Adipocyte (in vitro differentiated cells): Measurements from ENCODE around the gene GNAT1.

ENCODE experiments used
- DNase-seq: peaks from one replicate; pipeline ENCODE4 v3.0.0-alpha.2; 2015; ENCODE audit warnings: low read depth
- H3K27me3 ChIP-seq: replicated peaks from 2 replicates; pipeline ENCODE4 v1.7.0; 2013; ENCODE audit warnings: mild to moderate bottlenecking, low read length, moderate library complexity; ENCODE audit not compliant: control insufficient read depth, insufficient read depth
- H3K36me3 ChIP-seq: 2 replicates; pipeline ENCODE4 v1.7.0; 2013; ENCODE audit warnings: low read length, mild to moderate bottlenecking, moderate library complexity; ENCODE audit not compliant: control insufficient read depth, insufficient read depth, severe bottlenecking
- H3K4me1 ChIP-seq: 2 replicates; pipeline ENCODE4 v1.7.0; 2013; ENCODE audit warnings: mild to moderate bottlenecking, low read length, moderate library complexity; ENCODE audit not compliant: control insufficient read depth, insufficient read depth
- H3K4me3 ChIP-seq: 2 replicates; pipeline ENCODE4 v1.7.0; 2013; ENCODE audit warnings: mild to moderate bottlenecking, low read length, moderate library complexity
- H3K9ac ChIP-seq: 2 replicates; pipeline ENCODE4 v1.7.0; 2013; ENCODE audit warnings: mild to moderate bottlenecking, low read length, moderate library complexity
- H3K9me3 ChIP-seq: 2 replicates; pipeline ENCODE4 v1.7.0; 2013; ENCODE audit warnings: mild to moderate bottlenecking, low read length, moderate library complexity; ENCODE audit not compliant: control insufficient read depth

Gene GNAT1

DNA sequence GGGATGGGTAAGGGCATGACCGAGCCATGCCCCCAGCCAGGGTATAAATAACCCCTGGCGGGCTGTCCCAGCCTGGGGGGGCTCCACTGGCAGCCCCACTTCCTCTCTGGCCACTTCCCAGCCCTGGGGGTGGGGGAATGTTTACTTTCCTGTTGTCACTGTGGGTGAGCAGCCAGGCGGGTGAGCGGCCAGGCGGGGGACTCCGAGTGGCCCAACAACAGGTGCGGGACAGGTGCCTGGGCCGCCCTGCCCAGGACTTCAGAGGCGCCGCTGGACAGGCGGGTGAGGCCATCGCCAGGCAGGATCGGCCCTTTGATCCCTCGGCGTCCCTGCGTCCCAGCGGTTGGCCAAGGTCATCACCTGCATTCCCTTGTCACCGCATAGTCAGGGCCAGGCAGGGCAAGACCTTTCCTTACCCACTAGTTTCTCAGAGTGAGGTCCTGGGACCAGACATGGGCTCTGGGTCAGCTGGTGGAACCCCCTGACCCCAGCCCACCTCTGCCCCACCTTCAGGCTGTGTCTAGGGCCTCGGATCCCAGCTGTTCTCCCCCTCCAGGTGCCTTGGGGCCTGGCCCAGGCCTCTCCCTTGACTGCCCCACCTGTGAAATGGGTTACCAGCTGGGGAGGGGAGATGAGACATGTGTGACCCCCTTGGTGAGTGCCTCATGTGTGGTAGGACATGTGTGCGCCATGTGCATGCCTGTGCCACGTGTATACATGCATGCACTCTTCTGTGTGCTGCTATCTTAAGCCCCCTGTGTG is 19.7 kb upstream of the GNAT1 start:
- no peak for DNase-seq

GRCh38 chr3:50172626-50173220 is 18.7 kb upstream of the GNAT1 start:
- H3K9me3 ChIP-seq, result no peaks in the 10 kb centered on the region
- H3K4me3 ChIP-seq, result no peak overlapping the region
- DNase-seq, result no peak
- no peak overlapping the region for H3K9ac ChIP-seq
- no peaks in the 10 kb centered on the region for H3K36me3 ChIP-seq
- H3K27me3 ChIP-seq, result peaks cover 12% of the 10 kb centered on the region
- H3K4me1 ChIP-seq, result no peaks in the 10 kb centered on the region

More for the DNA sequence above, 19.7 kb upstream of the GNAT1 start:
- Histone ChIP-seq H3K4me1 (peaks cover 4% of the 10 kb centered on the region), H3K9me3 (no peaks in the 10 kb centered on the region), H3K36me3 (no peaks in the 10 kb centered on the region), H3K4me3 (no peak overlapping the region), H3K9ac (no peak overlapping the region), H3K27me3 (peaks cover 12% of the 10 kb centered on the region)

- no peaks in the 10 kb centered on the region for H3K9me3 ChIP-seq
- no peak for DNase-seq
- no peak overlapping the region for H3K4me3 ChIP-seq
- no peak overlapping the region for H3K9ac ChIP-seq
- no peaks in the 10 kb centered on the region for H3K36me3 ChIP-seq
- peaks cover 12% of the 10 kb centered on the region for H3K27me3 ChIP-seq
- H3K4me1 ChIP-seq, result no peaks in the 10 kb centered on the region
Measured at GRCh38 chr3:50173685-50174516, 17.5 kb upstream of the GNAT1 start.

- H3K4me1 ChIP-seq, result no peaks in the 10 kb centered on the region
- no peak for DNase-seq
- H3K4me3 ChIP-seq, result no peak overlapping the region
- H3K9me3 ChIP-seq, result no peaks in the 10 kb centered on the region
- no peak overlapping the region for H3K9ac ChIP-seq
- H3K27me3 ChIP-seq, result peaks cover 12% of the 10 kb centered on the region
- H3K36me3 ChIP-seq, result no peaks in the 10 kb centered on the region
Measured at GRCh38 chr3:50174517-50174895, 16.9 kb upstream of the GNAT1 start.

DNA sequence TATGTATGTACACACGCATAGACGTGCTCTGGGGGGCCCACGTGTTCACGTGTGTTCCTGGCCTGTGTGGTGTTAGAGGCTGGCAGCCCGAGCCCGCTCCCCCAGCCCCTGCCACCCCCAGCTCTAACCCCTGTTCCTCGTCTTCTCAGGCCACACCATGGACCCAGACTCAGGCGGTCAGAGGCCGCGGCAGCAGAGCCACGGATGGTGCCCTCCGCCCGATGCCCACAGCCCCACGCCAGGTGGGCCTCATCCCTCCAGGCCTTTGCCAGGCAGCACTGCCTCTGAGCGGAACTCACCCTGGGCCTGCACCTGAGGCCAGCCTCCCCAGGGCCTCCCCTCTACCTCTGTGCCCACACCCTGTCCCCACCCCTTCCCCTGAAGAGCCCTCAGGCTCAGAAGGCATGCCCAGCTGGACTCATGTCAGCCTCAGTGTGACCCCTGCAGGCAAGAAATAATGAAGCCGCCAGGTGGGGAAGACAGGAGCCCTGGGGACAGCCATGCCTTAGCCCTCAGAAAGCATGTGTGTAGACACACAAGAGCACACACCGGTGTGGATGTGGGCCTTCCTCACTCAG is 16.4 kb upstream of the GNAT1 start:
- Histone ChIP-seq H3K27me3 (peaks cover 12% of the 10 kb centered on the region), H3K4me3 (no peak overlapping the region), H3K9ac (no peak overlapping the region), H3K9me3 (no peaks in the 10 kb centered on the region), H3K4me1 (no peaks in the 10 kb centered on the region), H3K36me3 (no peaks in the 10 kb centered on the region)
- no peak for DNase-seq

- DNase-seq, result no peak
- no peak overlapping the region for H3K9ac ChIP-seq
- no peaks in the 10 kb centered on the region for H3K4me1 ChIP-seq
- H3K9me3 ChIP-seq, result no peaks in the 10 kb centered on the region
- H3K27me3 ChIP-seq, result peaks cover 18% of the 10 kb centered on the region
- H3K4me3 ChIP-seq, result no peak overlapping the region
- no peaks in the 10 kb centered on the region for H3K36me3 ChIP-seq
Measured at GRCh38 chr3:50177346-50177745, 14.1 kb upstream of the GNAT1 start.

GRCh38 chr3:50179710-50180109 is 11.7 kb upstream of the GNAT1 start:
- H3K9ac ChIP-seq, result no peak overlapping the region
- no peaks in the 10 kb centered on the region for H3K36me3 ChIP-seq
- DNase-seq, result no peak
- peaks cover 23% of the 10 kb centered on the region for H3K27me3 ChIP-seq
- H3K9me3 ChIP-seq, result no peaks in the 10 kb centered on the region
- H3K4me3 ChIP-seq, result no peak overlapping the region
- H3K4me1 ChIP-seq, result no peaks in the 10 kb centered on the region

GRCh38 chr3:50181985-50182384 is 9.4 kb upstream of the GNAT1 start:
- Histone ChIP-seq H3K4me1 (no peaks in the 10 kb centered on the region), H3K36me3 (no peaks in the 10 kb centered on the region), H3K9me3 (no peaks in the 10 kb centered on the region), H3K9ac (no peak overlapping the region), H3K4me3 (no peak overlapping the region), H3K27me3 (peaks cover 27% of the 10 kb centered on the region)
- no peak for DNase-seq

- Histone ChIP-seq H3K27me3 (peaks cover 27% of the 10 kb centered on the region), H3K4me3 (no peak overlapping the region), H3K9me3 (no peaks in the 10 kb centered on the region), H3K4me1 (no peaks in the 10 kb centered on the region), H3K36me3 (no peaks in the 10 kb centered on the region), H3K9ac (no peak overlapping the region)
- DNase-seq, result no peak
Measured at GRCh38 chr3:50182533-50183099, 8.8 kb upstream of the GNAT1 start.

GRCh38 chr3:50183755-50184154 is 7.7 kb upstream of the GNAT1 start:
- no peak for DNase-seq
- Histone ChIP-seq H3K36me3 (no peaks in the 10 kb centered on the region), H3K9ac (no peak overlapping the region), H3K27me3 (peaks cover 27% of the 10 kb centered on the region), H3K4me3 (no peak overlapping the region), H3K9me3 (no peaks in the 10 kb centered on the region), H3K4me1 (no peaks in the 10 kb centered on the region)
